GM10248 (cell line): ENCODE measurements around the gene RNASE2.
"Not testable (repeated sequence)": the region's sequence is repeated elsewhere in the genome, so short reads cannot be mapped to it uniquely, and the experiment has no call there.

ENCODE experiments used
- CTCF ChIA-PET: fragments of 300-600 bp; sonication (Branson Sonifier 250); formaldehyde crosslinking; extraction: SDS; loops from one replicate; lab custom pipeline; 2021; ENCODE audit warnings: antibody characterized with exemption; lab: Yijun Ruan, JAX
- POLR2A ChIA-PET: fragments of 350-650 bp; sonication (Branson Sonifier 250); formaldehyde crosslinking; extraction: SDS; loops from one replicate; lab custom pipeline; 2020; ENCODE audit warnings: antibody characterized with exemption; lab: Yijun Ruan, JAX
- DNase-seq: peaks from one replicate; pipeline ENCODE4 v3.0.0; 2012; ENCODE audit errors: extremely low spot score
- TF ChIP-seq, protein P1 (sequence below): IDR thresholded peaks from 2 replicates; pipeline ENCODE4 v1.5.1; 2012; ENCODE audit warnings: mild to moderate bottlenecking, low read depth; ENCODE audit errors: extremely low read depth, missing control alignments, control extremely low read depth

The RNASE2 gene

GRCh38 chr14:20935303-20935984 is 19.8 kb upstream of the RNASE2 start:
- ChIA-PET CTCF (no interaction called here), POLR2A (no interaction called here)
- DNase-seq, result no peak
- TF ChIP-seq, protein P1, sequence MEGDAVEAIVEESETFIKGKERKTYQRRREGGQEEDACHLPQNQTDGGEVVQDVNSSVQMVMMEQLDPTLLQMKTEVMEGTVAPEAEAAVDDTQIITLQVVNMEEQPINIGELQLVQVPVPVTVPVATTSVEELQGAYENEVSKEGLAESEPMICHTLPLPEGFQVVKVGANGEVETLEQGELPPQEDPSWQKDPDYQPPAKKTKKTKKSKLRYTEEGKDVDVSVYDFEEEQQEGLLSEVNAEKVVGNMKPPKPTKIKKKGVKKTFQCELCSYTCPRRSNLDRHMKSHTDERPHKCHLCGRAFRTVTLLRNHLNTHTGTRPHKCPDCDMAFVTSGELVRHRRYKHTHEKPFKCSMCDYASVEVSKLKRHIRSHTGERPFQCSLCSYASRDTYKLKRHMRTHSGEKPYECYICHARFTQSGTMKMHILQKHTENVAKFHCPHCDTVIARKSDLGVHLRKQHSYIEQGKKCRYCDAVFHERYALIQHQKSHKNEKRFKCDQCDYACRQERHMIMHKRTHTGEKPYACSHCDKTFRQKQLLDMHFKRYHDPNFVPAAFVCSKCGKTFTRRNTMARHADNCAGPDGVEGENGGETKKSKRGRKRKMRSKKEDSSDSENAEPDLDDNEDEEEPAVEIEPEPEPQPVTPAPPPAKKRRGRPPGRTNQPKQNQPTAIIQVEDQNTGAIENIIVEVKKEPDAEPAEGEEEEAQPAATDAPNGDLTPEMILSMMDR, result no peak

DNA sequence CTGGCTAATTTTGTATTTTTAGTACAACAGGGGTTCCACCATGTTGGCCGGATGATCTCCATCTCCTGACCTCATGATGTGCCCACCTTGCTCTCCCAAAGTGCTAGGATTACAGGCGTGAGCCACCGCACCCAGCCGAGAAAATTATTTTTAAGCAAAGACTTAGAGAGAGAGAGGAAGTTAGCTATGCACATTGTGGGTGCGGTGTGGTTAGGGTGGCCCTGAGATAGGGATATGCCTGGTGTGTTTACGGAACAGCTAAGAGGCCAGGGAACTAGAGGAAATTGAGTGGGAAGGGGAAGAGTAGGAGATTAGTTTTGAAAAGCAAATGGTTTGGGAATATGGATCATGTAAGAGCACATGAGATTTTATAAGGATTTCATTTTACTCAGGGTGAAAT is 10.1 kb upstream of the RNASE2 start:
- DNase-seq, POLR2A ChIA-PET, CTCF ChIA-PET: not testable (repeated sequence)

GRCh38 chr14:20946707-20947106 is 8.6 kb upstream of the RNASE2 start:
- CTCF ChIA-PET, POLR2A ChIA-PET, DNase-seq: not testable (repeated sequence)

DNA sequence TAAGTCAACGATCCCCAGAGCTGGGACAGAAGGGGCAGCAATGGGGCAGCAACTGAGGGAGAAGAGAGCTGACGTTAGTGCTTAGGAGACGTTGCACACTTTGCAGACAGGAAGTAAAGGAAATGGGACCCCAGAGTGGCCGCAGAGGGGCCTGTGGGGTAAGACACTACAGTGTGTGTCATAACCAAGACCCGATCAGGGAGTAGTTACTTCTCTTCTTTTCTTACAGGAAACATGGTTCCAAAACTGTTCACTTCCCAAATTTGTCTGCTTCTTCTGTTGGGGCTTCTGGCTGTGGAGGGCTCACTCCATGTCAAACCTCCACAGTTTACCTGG is 219 bp downstream of the RNASE2 start:
- CTCF ChIA-PET, result interaction anchor here (3.0 kb wide), 1 partner anchor 16 kb away, joined by 14 read pairs; no protein-coding TSS in a partner anchor
- DNase-seq, POLR2A ChIA-PET: not testable (repeated sequence)

GRCh38 chr14:20956376-20956976 is 1.2 kb downstream of the RNASE2 start:
- POLR2A ChIA-PET, result no interaction called here
- CTCF ChIA-PET, result interaction anchor here (0.8 to 3.0 kb wide), 2 partner anchors 15 to 148 kb away, joined by 3 to 14 read pairs; no protein-coding TSS in a partner anchor
- TF ChIP-seq, protein P1, result no peak
- no peak for DNase-seq

GRCh38 chr14:20958946-20959345 is 3.7 kb downstream of the RNASE2 start:
- POLR2A ChIA-PET, DNase-seq: not testable (repeated sequence)
- CTCF ChIA-PET, result interaction anchor here (5.7 kb wide), 1 partner anchor 13 kb away, joined by 87 read pairs; no protein-coding TSS in a partner anchor

GRCh38 chr14:20969336-20969735 is 14.0 kb downstream of the RNASE2 start:
- ChIA-PET CTCF (interaction anchor here (1.0 to 7.3 kb wide), 6 partner anchors 8 to 114 kb away, joined by 3 to 102 read pairs (median 54); no protein-coding TSS in a partner anchor), POLR2A (no interaction called here)
- no peak for DNase-seq
- TF ChIP-seq, protein P1, result no peak

DNA sequence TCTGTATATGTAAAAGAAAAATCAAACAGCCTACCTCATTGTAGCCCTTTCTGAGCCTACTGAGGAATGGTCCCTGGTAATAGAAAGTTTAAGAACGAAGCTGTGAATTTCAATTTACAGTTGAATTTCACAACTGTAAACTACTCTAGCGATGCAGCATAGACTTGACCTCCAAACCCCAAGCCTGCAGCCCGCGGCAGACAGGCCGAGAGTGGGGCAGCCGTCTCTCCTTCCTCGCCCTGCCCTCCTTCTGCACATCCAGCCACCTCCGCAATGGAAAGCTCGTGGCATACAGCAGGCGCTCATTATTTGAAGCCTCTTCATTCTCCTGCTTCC is 15.3 kb downstream of the RNASE2 start:
- TF ChIP-seq, protein P1, result no peak
- CTCF ChIA-PET, result interaction anchor here (0.6 to 7.3 kb wide), 61 partner anchors 9 to 638 kb away, joined by 3 to 102 read pairs (median 5); partner anchors contain the start of genes ARHGEF40, PARP2, SLC39A2 and TMEM253
- POLR2A ChIA-PET, result no interaction called here
- DNase-seq, result no peak
